GM19324 (cell line): ENCODE data around the gene RAB9A.
"Not testable (repeated sequence)": the region's sequence is repeated elsewhere in the genome, so short reads cannot be mapped to it uniquely, and the experiment has no call there.

Experiments used
- ATAC-seq: cut with Tn5 transposase; IDR thresholded peaks from one replicate; pipeline ENCODE4 v1.9.1; 2021; ENCODE audit warnings: mild to moderate bottlenecking, moderate library complexity; ENCODE audit not compliant: unreplicated experiment, low FRiP score

Gene RAB9A

DNA sequence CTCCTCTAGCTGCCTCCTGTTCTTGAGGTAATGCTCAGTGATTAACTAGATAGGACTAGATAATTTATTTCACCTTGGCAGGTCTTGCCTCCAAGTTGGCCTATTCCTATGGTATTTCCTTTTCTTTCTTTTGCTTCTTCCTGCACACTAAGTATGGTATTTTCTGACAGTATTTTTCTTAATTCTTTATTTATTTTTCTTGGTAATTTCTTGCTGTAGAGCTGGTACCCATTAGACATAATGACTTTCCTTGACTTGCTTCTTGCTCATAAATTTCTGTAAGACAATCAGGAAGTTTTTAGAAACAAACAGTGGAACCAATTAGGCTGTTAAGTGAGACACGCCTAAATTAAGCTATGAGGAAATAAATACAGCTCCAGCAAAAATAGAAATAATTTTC, 9.5 kb downstream of the RAB9A start:
- ATAC-seq: no peak

DNA sequence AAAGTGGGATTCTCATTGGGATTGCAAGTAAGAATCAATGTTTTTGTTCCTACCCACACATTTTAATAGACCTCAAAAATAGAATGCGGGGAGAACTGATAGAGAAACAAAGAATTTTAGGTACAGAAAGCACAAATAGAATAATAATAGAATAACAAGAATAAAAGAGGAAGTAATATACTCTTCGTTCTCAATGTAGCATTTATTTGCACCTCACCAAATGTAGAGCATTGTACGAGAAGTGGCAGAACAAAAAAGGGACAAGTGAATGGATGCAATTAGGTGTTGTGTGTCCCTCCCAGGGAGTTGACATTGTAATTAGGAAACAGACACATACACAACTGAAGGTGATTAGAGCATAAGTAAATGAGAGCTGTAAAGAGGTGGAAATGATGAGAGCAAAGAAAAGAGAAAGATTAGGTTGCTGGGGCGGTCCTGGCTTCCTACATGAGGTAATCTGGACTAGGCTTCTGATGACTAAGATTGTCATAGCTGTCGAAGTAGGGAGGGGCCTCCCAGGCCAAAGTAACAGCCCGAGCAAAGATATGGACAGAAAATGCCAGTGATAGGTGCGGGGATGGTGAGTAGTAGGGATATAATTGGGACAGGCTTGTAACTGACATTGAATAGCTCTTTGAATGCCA, 10.4 kb downstream of the RAB9A start:
- no peak for ATAC-seq

DNA sequence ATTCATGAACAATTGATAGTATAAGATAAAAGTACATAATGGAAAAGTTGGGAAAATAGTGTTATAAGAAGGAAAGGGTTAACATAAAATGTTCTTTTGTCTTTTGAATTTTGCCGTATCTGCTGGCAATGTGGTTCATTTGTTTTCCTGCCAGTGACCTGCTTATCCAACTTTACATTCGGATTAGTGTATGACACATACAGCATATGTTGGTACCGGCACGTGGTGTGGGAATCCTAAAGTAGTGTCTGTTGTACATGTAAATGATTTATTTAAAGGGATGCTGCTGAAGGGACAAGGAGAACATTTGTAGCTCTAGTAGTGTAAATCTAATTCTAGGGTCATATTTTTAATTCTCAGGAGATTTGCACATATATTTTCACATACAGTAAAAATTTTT, 11.5 kb downstream of the RAB9A start:
- ATAC-seq: no peak

DNA sequence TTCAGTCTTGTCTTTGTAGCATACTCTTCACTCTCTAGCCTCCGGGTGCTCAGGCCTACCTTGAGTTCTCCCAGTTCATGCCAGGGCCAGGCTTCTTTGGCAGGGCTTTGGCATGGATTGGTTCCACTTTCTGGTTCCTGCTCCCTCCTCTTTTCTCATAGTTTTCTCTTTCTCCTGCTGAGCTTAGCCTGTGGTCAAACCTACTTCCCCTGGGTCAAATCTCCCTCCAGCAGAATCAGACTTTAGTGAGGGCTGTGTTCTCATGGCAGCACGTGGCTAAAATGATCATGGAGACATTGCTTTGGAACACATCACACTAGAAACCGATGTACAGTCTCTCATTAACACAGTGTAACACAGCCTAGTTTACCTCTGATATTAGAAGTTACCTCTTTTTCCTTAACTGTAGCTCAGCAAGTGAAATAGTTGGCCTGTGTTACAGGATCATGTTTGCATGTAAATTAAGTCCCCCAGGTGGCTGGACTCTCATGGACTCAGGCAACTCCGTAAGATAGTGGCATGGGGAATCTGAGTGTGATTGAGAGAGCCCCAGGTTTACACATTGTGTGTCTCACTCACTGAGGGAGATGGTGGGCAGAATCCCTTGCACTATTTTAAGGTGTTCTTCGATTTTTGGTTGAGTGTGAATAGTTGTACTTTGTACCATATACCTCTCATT, 13.3 kb downstream of the RAB9A start:
- no peak for ATAC-seq

DNA sequence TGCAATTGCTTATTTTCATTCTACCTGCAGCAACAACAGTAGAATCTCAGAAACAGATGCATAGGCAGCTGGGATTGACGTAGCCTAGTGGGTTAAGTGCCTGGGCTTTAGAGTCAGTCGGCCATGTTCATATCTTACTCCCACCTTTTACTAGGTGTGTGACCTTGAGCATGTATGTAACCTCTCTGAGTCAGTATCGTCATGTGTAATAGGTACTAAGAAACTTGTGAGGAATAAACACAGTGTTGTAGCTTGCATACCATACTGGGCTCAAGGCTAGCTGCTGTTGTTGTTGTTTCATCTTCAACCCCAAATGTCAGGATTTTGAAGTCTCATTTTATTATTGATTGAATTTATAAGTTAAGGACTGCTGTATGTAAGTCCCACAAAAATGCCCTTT, 14.2 kb downstream of the RAB9A start:
- ATAC-seq: no peak

DNA sequence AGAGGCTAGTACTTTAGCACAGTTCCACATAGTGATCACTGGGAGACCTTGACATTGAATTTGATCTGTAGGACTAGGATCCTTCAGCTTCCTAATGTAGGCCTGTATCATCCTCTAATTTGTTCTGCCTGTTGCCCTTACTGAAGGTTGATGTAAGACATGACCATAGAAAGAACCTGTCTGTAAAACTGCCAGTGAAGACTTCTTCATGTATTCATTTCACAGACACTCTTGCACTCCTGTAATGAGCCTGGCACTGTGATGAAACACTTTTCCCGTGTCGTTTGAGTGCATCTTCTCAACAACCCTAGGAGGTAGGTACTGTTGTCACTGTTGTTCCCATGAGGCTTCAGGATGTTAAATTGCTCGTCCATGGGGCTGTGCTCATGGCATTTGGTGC, 14.7 kb downstream of the RAB9A start:
- ATAC-seq: no peak

DNA sequence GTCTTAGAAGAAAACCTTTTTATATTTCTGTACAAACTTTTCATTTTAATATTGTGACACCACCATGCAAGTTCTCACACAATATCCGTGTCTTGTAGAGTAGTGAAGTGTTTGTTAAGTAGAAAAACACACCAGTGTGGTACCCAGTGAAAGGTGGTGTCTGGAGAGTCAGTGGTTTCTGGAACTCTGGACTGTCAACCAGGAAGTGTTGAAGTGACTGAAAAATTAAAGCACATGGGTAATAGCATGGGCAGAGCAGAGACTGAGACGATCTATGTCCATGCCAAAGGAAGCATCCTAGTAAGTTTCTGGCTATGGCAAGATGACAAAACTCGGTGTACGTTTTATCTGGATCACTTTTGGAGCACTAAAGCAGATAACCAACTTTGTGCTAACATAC, 22.2 kb downstream of the RAB9A start:
- ATAC-seq: no peak

DNA sequence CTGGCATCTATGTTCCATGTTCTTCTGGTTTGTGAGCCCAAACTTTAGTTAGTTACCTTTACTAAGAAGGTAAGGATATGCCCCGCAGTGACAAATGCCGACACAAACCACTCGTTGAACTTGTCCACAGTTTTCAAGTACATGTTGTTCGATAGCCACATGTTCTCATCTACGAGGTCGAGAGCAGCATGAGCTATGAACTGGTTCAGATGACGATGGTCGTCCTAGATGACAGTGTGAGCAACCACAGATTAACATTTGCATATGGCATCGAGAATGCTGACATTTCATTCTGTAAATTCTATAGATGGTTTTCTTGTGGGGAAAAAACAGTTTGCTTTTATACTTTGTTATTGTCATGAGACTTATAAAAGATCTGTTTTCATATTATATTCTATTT, 27.5 kb downstream of the RAB9A start:
- no peak for ATAC-seq

DNA sequence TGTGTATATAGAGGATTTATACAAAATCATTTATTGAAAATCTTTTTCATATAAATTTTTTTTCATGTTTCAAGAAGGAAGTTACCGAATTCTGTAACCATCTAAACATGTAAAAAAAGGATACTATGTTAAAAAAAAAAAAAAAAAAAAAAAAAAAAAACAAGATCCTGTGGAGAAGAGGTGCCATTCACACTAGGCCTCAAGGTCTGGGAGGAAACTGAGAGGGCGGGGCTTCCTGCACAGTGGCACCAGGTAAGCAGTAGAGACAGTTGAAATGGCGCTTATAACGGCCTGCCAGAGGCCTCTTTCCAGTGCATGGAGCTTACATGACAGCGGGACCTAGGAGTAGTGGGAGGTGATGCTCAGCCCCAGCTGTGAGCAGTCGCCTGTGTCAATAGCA, 28.0 kb downstream of the RAB9A start:
- no peak for ATAC-seq

DNA sequence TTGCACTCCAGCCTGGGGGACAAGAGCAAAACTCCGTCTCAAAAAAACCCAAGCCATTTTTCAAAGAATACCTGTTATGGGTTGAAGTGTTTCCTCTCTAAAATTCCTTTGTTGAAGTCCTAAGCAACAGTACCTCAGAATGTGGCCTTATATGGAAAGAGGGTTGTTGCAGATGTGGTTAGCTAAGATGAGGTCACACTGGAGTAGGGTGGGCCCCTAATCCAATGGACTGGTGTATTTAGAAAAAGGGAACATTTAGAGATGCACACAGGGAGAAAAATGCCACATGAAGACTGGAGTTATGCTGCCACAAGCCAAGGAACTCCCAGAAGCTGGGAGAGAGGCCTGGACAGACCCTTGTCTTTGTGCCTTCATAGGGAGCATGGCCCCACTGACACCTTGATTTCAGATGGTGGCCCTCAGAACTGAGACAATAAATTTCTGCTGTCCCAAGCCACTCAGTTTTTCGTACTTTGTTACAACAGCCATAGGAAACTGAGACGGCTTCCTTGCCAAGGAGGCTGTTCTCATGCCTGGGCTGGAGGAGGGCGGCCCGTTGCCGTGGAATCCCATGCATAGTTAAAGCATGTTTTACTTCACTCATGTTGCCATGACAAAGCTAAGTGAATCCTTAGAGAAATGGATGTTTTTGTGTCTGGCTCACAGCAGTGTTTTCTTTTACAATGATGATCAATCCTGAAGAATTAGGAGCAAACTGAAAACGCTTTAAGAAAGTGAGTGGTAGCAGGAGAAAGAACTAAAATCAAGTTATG, 29.0 kb downstream of the RAB9A start:
- ATAC-seq: no peak

DNA sequence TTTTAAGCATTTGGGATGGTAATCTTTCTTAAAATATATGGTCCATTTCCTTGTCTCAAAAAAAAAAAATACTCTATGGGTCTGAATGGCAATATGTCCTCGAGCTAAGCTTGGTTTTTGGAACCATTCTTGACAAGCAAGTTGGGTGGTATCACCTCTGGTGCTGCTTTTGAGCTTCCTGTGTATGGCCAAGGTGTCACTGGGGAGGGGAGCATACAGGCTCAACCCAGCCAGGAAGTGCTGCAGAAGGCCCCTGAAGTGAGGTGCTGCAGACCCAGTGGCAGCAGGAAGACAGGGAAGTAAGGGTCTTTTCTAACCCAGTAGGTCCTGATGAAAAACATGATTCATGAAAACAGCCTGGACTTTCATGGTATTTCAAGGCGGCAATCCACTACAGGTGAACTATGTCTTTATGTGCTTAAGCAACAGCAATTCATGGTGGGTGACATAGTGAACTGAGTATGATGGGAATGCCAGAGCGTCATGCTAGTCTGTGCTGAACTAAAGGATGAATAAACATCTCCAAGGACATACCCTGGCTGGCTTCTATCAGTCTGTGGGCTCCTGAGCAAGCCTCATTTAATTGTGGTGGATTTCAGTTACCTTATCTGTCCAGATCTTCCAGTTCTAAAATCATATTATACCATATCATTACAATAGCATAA, 30.4 kb downstream of the RAB9A start:
- ATAC-seq: no peak

DNA sequence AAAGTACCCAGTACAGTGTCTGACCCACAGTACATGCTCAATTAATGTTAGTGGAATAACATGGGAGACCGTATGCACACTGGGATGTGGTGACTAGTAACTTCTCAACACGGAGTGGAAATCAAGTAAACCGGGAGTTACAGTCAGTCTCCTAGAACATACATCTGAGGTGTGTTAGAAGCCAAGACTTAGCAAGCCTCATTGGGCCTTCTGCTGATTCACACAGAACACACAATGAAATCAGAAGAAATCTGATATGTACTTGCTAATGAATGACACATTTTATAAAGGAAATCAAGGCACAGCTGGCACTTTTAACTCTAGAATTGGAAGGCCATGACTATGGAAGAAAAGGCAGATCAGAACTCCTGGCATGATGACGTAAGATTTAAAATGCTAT, 32.4 kb downstream of the RAB9A start:
- no peak for ATAC-seq

DNA sequence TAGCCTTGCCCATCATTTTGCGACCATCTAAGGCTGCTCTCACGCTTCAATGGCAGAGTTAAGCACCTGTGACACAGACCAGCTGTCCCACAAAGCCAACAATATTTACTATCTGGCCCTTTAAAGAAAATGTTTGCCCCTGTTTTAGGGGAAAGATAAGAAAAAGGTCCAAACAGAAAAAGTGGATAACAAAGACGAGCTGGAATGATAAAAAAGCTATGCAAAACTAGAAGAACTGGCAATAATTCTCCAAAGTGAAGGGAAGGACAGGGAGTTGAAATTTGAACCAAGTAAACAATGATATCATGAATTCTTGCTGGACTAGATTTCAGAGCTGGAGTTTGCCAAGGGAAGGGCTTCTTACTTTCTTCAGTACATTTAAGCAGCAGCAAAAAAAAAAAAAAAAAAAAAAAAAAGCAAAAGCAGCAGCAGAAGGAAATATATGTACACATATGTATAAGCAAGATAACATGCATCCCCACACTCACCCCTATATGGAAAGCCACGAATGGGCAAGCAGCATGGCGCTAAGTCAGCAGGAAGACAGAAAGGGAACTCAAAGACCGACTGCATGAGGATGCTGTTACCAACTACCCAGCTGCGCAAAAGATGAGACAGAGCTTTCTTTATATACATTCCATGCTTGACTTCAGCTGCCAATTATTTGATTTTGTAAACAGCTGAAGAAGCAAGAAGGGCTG, 33.0 kb downstream of the RAB9A start:
- no peak for ATAC-seq

DNA sequence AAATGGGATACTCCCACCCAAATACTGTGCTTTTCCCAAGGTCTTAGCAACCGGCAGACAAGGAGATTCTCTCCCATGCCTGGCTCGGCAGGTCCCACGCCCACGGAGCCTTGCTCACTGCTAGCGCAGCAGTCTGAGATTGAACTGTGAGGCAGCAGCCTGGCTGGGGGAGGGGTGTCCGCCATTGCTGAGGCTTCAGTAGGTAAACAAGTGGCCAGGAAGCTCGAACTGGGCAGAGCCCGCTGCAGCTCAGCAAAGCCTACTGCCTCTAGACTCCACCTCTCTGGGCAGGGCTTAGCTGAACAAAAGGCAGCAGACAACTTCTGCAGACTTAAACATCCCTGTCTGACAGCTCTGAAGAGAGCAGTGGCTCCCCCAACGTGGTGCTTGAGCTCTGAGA, 36.0 kb downstream of the RAB9A start:
- ATAC-seq: not testable (repeated sequence)

DNA sequence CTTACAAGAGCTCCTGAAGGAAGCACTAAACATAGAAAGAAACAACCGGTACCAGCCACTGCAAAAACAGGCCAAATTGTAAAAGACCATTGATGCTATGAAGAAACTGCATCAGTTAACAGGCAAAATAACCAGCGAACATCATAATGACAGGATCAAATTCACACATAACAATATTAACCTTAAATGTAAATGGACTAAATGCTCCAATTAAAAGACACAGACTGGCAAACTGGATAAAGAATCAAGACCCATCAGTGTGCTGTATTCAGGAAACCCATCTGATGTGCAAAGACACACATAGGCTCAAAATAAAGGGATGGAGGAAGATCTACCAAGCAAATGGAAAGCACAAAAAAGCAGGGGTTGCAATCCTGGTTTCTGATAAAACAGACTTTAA, 37.7 kb downstream of the RAB9A start:
- ATAC-seq: not testable (repeated sequence)

DNA sequence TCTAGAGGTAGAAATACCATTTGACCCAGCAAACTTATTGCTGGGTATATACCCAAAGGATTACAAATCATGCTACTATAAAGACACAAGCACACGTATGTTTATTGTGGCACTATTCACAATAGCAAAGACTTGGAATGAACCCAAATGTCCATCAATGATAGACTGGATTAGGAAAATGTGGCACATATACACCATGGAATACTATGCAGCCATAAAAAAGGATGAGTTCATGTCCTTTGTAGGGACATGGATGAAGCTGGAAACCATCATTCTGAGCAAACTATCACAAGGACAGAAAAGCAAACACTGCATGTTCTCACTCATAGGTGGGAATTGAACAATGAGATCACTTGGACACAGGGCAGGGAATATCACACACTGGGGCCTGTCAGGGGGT, 41.6 kb downstream of the RAB9A start:
- not testable (repeated sequence) for ATAC-seq

DNA sequence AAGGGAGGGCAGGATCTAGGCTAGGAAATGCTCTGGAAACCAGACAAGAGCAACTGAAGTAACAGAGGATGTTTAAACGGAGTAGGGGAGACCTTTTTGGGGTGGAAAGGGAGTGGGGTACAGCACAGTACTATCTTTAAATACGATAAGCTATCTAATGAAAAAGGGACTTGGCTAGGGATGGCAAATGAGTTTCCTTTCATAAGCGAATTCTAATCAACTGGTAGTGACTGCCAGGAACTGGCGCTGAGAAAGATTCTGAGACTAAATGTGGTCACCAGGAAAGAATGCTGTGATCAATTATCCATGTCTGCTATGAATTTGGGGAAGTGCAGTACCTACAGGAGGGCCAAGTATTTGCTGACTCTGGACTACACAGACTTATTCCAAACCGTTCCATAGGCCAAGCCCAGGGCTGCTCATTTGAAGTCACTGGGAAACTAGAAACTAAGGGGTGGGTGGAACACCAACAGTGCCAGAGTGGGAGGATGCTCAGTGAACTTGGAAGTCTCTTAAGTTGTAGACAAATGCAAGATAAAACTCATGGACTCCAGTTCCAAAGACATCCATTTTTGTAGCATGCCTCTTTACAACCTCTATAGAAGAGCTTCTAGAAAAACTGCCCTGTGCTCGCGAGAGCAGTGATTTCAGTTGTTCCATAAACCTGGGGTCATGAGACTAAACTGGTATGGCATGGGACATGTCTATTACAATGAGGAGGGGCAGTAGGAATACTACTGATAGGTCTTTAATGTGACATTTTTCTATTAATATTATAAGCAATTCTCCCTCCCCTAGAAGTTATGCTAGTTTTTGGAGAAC, 43.5 kb downstream of the RAB9A start:
- ATAC-seq: no peak

DNA sequence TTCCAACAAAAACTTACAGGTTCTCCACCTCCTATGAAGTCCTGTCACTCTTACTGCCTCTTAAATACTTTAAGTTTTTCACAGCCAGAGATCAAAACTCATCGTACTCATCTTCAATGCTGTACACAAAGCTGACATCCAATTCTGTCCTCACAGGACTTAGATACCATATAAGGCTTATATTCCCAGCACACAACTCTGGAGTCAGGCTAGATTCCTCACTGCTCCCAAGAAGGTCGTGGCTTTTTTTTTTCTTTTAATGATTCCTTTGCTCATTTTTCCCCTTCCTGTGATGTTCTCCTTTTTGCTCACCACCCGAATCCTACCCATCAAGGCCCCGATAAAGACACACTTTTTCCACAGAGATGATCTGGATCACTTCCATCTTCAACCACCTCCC, 44.6 kb downstream of the RAB9A start:
- no peak for ATAC-seq

DNA sequence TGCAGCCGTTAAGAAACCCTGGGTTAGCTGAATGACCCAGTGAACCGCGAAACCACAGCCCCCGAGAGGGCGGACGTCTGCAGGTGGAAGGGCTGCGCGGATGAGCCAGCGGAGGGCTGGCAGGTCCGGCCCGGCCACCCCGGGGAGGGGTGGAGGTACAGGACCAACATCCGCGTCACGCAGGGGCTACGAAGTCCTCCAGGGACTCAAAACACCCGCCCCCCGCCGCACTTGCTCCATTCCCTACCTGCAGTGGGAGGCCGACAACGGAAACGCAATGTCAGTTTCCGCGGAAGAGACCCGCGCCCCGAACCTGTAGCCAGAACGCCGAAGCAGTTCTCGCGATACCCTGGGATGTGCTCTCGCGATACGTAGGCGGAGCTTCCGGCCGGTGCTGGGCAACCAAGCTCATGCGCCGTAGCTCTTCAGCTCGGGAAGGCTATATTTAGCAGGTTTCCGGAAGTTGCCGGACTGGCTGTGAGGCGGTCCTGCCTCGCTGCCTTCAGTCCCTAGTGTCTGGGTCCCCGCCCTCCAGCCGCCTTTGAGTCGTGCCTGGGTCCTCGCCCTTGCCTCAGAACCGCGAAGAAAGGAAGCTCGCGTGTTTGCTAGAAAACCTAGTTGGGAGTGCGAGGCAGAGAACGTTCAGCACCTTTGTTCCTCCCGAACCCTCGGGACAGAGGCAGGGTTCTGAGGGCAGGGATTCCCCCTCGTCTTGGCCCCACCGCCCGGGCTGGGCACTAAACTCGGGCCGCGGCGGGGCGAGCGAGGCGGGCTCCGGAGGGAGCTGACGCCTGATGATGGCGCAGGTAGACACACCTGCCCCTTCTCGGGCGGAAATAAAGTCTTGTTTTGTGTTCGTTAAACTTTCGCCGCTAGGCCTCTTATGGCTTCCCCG, 45.6 kb downstream of the RAB9A start, which contains the start of the genes OFD1 and TRAPPC2:
TSS of gene OFD1 (plus strand) at position 471 of the 895 bp plus-strand sequence. CDS start at position 795, 324 bp downstream.
TSS of gene TRAPPC2 (minus strand) at position 343 of the 895 bp plus-strand sequence. CDS start 14,657 bp downstream, outside the sequence.
- ATAC-seq: peak; percentile 94
